HCT116 (cell line): ENCODE measurements around the gene MRPS18A. TPM values are rescaled to one million over a fixed set of nuclear protein-coding genes. Genes with fewer than 3 reads are reported as not detected.

ENCODE experiments used
- ATAC-seq: fragments of 200-7000 bp; cut with Tn5 transposase; 2 replicates; pipeline ENCODE4 v1.9.1; 2020; ENCODE audit warnings: mild to moderate bottlenecking, moderate library complexity
- BruUV-seq: library from RNA; stranded (reverse); fragments of 400-500 nt; replicated peaks from 2 replicates; lab custom pipeline; 2021; lab: Mats Ljungman, UMichigan
- CTCF ChIA-PET: fragments of 300-600 bp; sonication (Branson Sonifier 250); formaldehyde crosslinking; loops from one replicate; lab custom pipeline; 2021; ENCODE audit warnings: antibody characterized with exemption; lab: Charles Lee
- POLR2A ChIA-PET: fragments of 300-600, 350-600 bp; sonication (Branson Sonifier 250); formaldehyde crosslinking; loops from one replicate; lab custom pipeline; 2021; ENCODE audit warnings: antibody characterized with exemption; lab: Charles Lee
- RAD21 ChIA-PET, 2 experiments: fragments of 300-600 bp; sonication (Branson Sonifier 250); formaldehyde crosslinking; loops; one replicate each; lab custom pipeline; 2023; ENCODE audit warnings: low total read pairs in 2 of 2; ENCODE audit not compliant: uncharacterized antibody in 2 of 2, unreplicated experiment in 2 of 2, low non-redundant PET in 1 of 2; lab: Charles Lee
- DNase-seq: peaks from one replicate; pipeline ENCODE4 v3.0.0-alpha.2; 2010; ENCODE audit warnings: low read depth, low spot score
- H2AFZ ChIP-seq: fragments of 200-600 bp; shearing (Covaris generic), sonication (generic); 2 replicates; pipeline ENCODE4 v1.6.1; 2017; ENCODE audit warnings: low read depth, mixed run types, mixed read lengths, antibody characterized with exemption, low read length; ENCODE audit not compliant: poor library complexity, severe bottlenecking
- H3K27ac ChIP-seq: 2 replicates; pipeline ENCODE4 v1.5.1; 2012; ENCODE audit warnings: low read depth, low read length
- H3K27me3 ChIP-seq: fragments of 200-600 bp; sonication (generic); 2 replicates; pipeline ENCODE4 v1.6.1; 2016; ENCODE audit warnings: mixed run types, low read length, mixed read lengths; ENCODE audit not compliant: insufficient read depth
- H3K36me3 ChIP-seq, 2 experiments: fragments of 200-500 bp in 1 of 2; fragments of 200-600 bp in 1 of 2; sonication (Bioruptor generic) in 1 of 2; sonication (generic) in 1 of 2; 2 replicates each; pipeline versions ENCODE4 v1.5.1 to v1.6.1; 2014 to 2016; ENCODE audit warnings: low read length in 2 of 2, inconsistent platforms in 1 of 2, mixed read lengths in 1 of 2, mixed run types in 1 of 2; ENCODE audit not compliant: insufficient read depth in 2 of 2, control insufficient read depth in 1 of 2
- H3K4me1 ChIP-seq, 2 experiments: fragments of 200-600 bp in 1 of 2; sonication (generic) in 1 of 2; 2 replicates each; pipeline versions ENCODE4 v1.5.1 to v1.6.1; 2012 to 2017; ENCODE audit warnings: low read length in 2 of 2, inconsistent platforms in 1 of 2, mild to moderate bottlenecking in 1 of 2, mixed read lengths in 1 of 2, mixed run types in 1 of 2, moderate library complexity in 1 of 2; ENCODE audit not compliant: insufficient read depth in 2 of 2, control insufficient read depth in 1 of 2
- H3K4me2 ChIP-seq: fragments of 200-600 bp; sonication (generic); 2 replicates; pipeline ENCODE4 v1.6.1; 2017; ENCODE audit warnings: mixed run types, low read length, mixed read lengths
- H3K4me3 ChIP-seq, 2 experiments: fragments of 200-600 bp in 1 of 2; sonication (generic) in 1 of 2; replicated peaks in 1 of 2; 2 replicates each; pipeline ENCODE4 v1.5.1; 2011 to 2016; ENCODE audit warnings: low read length in 2 of 2, control low read depth in 1 of 2, low read depth in 1 of 2, mild to moderate bottlenecking in 1 of 2, mixed read lengths in 1 of 2, mixed run types in 1 of 2
- H3K79me2 ChIP-seq: fragments of 200-600 bp; sonication (generic); 2 replicates; pipeline ENCODE4 v1.6.1; 2017; ENCODE audit warnings: mild to moderate bottlenecking, mixed run types, low read length, moderate library complexity, mixed read lengths; ENCODE audit not compliant: insufficient read depth
- H3K9ac ChIP-seq: fragments of 200-600 bp; sonication (generic); 2 replicates; pipeline ENCODE4 v1.6.1; 2016; ENCODE audit warnings: low read length, mixed read lengths
- H3K9me2 ChIP-seq: fragments of 200-600 bp; sonication (generic), shearing (Covaris generic); 2 replicates; pipeline ENCODE4 v1.6.1; 2017; ENCODE audit warnings: mixed run types, mild to moderate bottlenecking, moderate library complexity; ENCODE audit not compliant: insufficient read depth
- H3K9me3 ChIP-seq, 2 experiments: fragments of 200-500 bp in 1 of 2; fragments of 200-600 bp in 1 of 2; sonication (Bioruptor generic) in 1 of 2; sonication (generic) in 1 of 2; 2 replicates each; pipeline ENCODE4 v1.6.1; 2014 to 2017; ENCODE audit warnings: low read length in 2 of 2, mixed read lengths in 2 of 2, inconsistent platforms in 1 of 2, low read depth in 1 of 2, mild to moderate bottlenecking in 1 of 2, mixed run types in 1 of 2, moderate library complexity in 1 of 2; ENCODE audit not compliant: control insufficient read depth in 1 of 2, insufficient read depth in 1 of 2
- H4K20me1 ChIP-seq: fragments of 200-600 bp; sonication (generic), shearing (Covaris generic); 2 replicates; pipeline ENCODE4 v1.6.1; 2017; ENCODE audit warnings: mixed run types, mild to moderate bottlenecking, moderate library complexity; ENCODE audit not compliant: insufficient read depth
- CTCF ChIP-seq, 3 experiments: fragments of 200-600 bp in 1 of 3; sonication (generic) in 1 of 3; IDR thresholded peaks in 2 of 3; conservative IDR thresholded peaks in 1 of 3; 2 replicates each; pipeline ENCODE4 v1.5.1; 2012 to 2017; ENCODE audit warnings: low read depth in 2 of 3, low read length in 2 of 3, antibody characterized with exemption in 1 of 3, borderline replicate concordance in 1 of 3, control low read depth in 1 of 3, mild to moderate bottlenecking in 1 of 3, mixed read lengths in 1 of 3, mixed run types in 1 of 3, moderate library complexity in 1 of 3; ENCODE audit not compliant: insufficient read depth in 1 of 3
- EGR1 ChIP-seq: IDR thresholded peaks from 2 replicates; pipeline ENCODE4 v1.6.1; 2012; ENCODE audit warnings: low read depth
- ELF1 ChIP-seq: IDR thresholded peaks from 2 replicates; pipeline ENCODE4 v1.6.1; 2012; ENCODE audit warnings: low read depth, borderline replicate concordance
- EZH2phosphoT487 ChIP-seq: fragments of 200-600 bp; IDR thresholded peaks from 2 replicates; pipeline ENCODE4 v1.6.1; 2018; ENCODE audit warnings: antibody characterized with exemption, borderline replicate concordance
- POLR2A ChIP-seq: IDR thresholded peaks from 2 replicates; pipeline ENCODE4 v1.7.0; 2011; ENCODE audit warnings: borderline replicate concordance; ENCODE audit not compliant: insufficient read depth, insufficient read length; ENCODE audit errors: extremely low read depth
- POLR2AphosphoS5 ChIP-seq: IDR thresholded peaks from 2 replicates; pipeline ENCODE4 v1.6.1; 2011; ENCODE audit warnings: mild to moderate bottlenecking, low read depth, low read length, moderate library complexity
- RAD21 ChIP-seq: IDR thresholded peaks from 2 replicates; pipeline ENCODE4 v1.6.1; 2012; ENCODE audit warnings: low read depth, mild to moderate bottlenecking
- SIN3A ChIP-seq: IDR thresholded peaks from 2 replicates; pipeline ENCODE4 v1.6.1; 2012; ENCODE audit warnings: low read depth
- SP1 ChIP-seq: IDR thresholded peaks from 2 replicates; pipeline ENCODE4 v1.6.1; 2012; ENCODE audit warnings: low read depth
- SRF ChIP-seq: IDR thresholded peaks from 2 replicates; pipeline ENCODE4 v1.6.1; 2012; ENCODE audit warnings: low read depth
- TCF7L2 ChIP-seq: IDR thresholded peaks from 2 replicates; pipeline ENCODE4 v1.7.0; 2011; ENCODE audit warnings: borderline replicate concordance, inconsistent platforms; ENCODE audit not compliant: insufficient read depth, insufficient read length; ENCODE audit errors: extremely low read depth
- YY1 ChIP-seq: IDR thresholded peaks from 2 replicates; pipeline ENCODE4 v1.6.1; 2011; ENCODE audit warnings: low read length, low read depth, moderate library complexity, mild to moderate bottlenecking; ENCODE audit not compliant: insufficient replicate concordance; ENCODE audit errors: extremely low read depth
- ZBTB33 ChIP-seq: IDR thresholded peaks from 2 replicates; pipeline ENCODE4 v1.6.1; 2011; ENCODE audit warnings: mild to moderate bottlenecking, low read length, moderate library complexity; ENCODE audit not compliant: insufficient replicate concordance; ENCODE audit errors: extremely low read depth
- ZFX ChIP-seq: fragments of 450-650 bp; IDR thresholded peaks from 2 replicates; pipeline ENCODE4 v1.6.1; 2017
- ZNF274 ChIP-seq: fragments of 200-500 bp; sonication (Bioruptor generic); IDR thresholded peaks from 2 replicates; pipeline ENCODE4 v1.6.1; 2014; ENCODE audit warnings: mild to moderate bottlenecking, low read depth, low read length, inconsistent platforms
- intact Hi-C: fragments of 100-400 bp; cut with micrococcal nuclease; formaldehyde crosslinking; loops from 2 replicates; pipeline ENCODE4 v1.10.0; 2022
- total RNA-seq: library from RNA; stranded (reverse); gene quantifications from one replicate; pipeline ENCODE4 v1.2.1, GENCODE V29; 2021; ENCODE audit not compliant: unreplicated experiment
- TF ChIP-seq, protein P1 (sequence below): IDR thresholded peaks from 2 replicates; pipeline ENCODE4 v1.6.1; 2012

The MRPS18A gene
- total RNA-seq, 1 experiment from 2014 or later = 63.0 TPM

DNA sequence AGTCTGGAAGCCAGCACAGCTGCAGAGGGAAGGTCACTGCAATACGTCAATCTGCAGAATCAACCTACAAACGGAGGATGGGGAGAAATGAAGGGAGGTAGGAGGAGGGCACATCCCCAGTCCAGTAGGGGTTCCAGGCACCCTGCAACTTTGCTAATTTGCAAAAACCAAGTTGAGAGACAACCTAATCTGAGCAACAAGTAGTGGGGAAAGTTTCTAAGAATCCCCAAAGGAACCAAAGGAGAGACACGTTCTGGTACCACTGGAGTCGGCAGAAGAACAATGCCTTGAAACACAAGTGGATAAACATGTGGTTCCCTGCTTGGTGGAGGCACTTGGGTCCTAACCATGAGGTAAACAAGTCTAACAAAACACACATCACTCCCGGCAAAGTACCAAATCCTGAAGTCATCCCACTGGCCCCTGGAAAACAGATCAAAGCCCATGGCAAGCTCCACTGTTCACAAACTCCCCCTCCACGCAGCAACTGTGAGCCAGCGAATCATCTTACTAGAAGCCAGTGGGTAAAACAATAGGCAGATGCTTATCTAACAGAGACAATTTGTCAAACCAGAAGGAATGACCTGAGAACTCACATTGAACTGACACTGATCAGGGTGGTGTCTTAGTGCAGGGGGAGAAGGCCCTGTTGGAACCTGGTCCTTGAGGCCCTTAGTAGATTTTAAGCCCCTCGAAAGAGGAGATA is 4.7 kb downstream of the MRPS18A start:
- peaks cover 14 to 23% of the 10 kb centered on the region in 2 experiments; a peak in 3 of 4 replicates for H3K36me3 ChIP-seq
- ChIA-PET POLR2A (no interaction called here), CTCF (no interaction called here), RAD21 (no interaction called here)
- DNase-seq (no peak), ATAC-seq (no peak)
- H3K9me2 ChIP-seq = no peaks in the 10 kb centered on the region
- H3K9me3 ChIP-seq = no peaks in the 10 kb centered on the region
- H3K79me2 ChIP-seq = peaks cover 83% of the 10 kb centered on the region
- H3K4me2 ChIP-seq = no peak overlapping the region
- no peak overlapping the region for H3K9ac ChIP-seq
- H3K27me3 ChIP-seq = no peaks in the 10 kb centered on the region
- H3K27ac ChIP-seq = no peak overlapping the region
- peaks cover 7 to 11% of the 10 kb centered on the region in 2 experiments; a peak in 3 of 4 replicates for H3K4me1 ChIP-seq
- no peaks in the 10 kb centered on the region; the same call in 1 of the 2 replicates for H4K20me1 ChIP-seq
- no TSS peak for BruUV-seq
- no peak overlapping the region for H3K4me3 ChIP-seq
- intact Hi-C loops = no loop called here
- no peak overlapping the region for H2AFZ ChIP-seq
- no peak for TF ChIP-seq SRF

DNA sequence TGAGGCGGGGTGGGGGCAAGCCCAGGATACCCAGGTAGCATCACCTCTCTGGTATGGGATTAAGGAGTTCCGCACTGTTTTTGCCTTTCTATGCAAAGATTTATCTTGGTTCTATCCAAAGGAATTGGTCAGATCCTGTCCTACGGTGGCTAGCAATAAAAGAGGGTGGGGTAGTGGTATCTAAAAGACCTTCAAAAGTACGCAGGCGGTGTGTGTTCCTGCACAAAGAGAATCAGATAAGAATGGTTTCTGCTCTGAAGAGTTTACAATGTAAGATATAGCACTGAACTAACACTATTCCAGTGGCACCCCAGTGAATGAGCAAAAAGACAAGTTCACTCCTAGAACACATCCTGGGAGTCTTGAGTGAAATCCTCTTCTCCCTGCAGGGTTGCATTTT is 6.3 kb downstream of the MRPS18A start:
- no peak overlapping the region for H3K4me2 ChIP-seq
- H3K27me3 ChIP-seq = no peaks in the 10 kb centered on the region
- ATAC-seq (no peak), DNase-seq (no peak)
- H2AFZ ChIP-seq = no peak overlapping the region
- H3K79me2 ChIP-seq = peaks cover 70% of the 10 kb centered on the region
- peaks cover 20 to 37% of the 10 kb centered on the region in 2 experiments; a peak in 3 of 4 replicates for H3K36me3 ChIP-seq
- peaks cover 4 to 5% of the 10 kb centered on the region in 2 experiments; a peak in 3 of 4 replicates for H3K4me1 ChIP-seq
- no peaks in the 10 kb centered on the region for H3K9me3 ChIP-seq
- no TSS peak for BruUV-seq
- RAD21 ChIA-PET = no interaction called here
- CTCF ChIA-PET = interaction anchor here (1.4 kb wide), 1 partner anchor 14 kb away, joined by 4 read pairs; no protein-coding TSS in a partner anchor
- H3K4me3 ChIP-seq = no peak overlapping the region
- H3K9ac ChIP-seq = no peak overlapping the region
- POLR2A ChIA-PET = no interaction called here
- intact Hi-C loops = no loop called here
- H3K27ac ChIP-seq = no peak overlapping the region
- no peaks in the 10 kb centered on the region; the same call in 1 of the 2 replicates for H4K20me1 ChIP-seq
- no peaks in the 10 kb centered on the region for H3K9me2 ChIP-seq
- no peak for TF ChIP-seq POLR2A
- no peak for TF ChIP-seq ZNF274
- no peak for TF ChIP-seq ZFX
- TF ChIP-seq RAD21 = no peak
- no peak for TF ChIP-seq YY1
- TF ChIP-seq, protein P1, sequence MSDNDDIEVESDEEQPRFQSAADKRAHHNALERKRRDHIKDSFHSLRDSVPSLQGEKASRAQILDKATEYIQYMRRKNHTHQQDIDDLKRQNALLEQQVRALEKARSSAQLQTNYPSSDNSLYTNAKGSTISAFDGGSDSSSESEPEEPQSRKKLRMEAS = no peak
- TF ChIP-seq ELF1 = no peak
- no peak for TF ChIP-seq EZH2phosphoT487
- no peak for TF ChIP-seq ZBTB33
- no peak for TF ChIP-seq POLR2AphosphoS5
- no peak for TF ChIP-seq EGR1
- no peak for TF ChIP-seq CTCF (IDR thresholded peaks at IDR 0.05 in 2 of 3, conservative IDR thresholded peaks at IDR 0.05 in 1 of 3; ENCODE audit: borderline replicate concordance in 1 of 3, insufficient read depth in 1 of 3, low read depth in 2 of 3, low read length in 2 of 3)
- no peak for TF ChIP-seq TCF7L2
- no peak for TF ChIP-seq SP1
- TF ChIP-seq SIN3A = no peak
